Fibroblast of skin of right quadriceps (primary cell): Measurements from ENCODE around the gene FBP1.

Experiments used
- DNase-seq: peaks from one replicate; pipeline ENCODE4 v3.0.0-alpha.2; 2013

FBP1 gene

DNA sequence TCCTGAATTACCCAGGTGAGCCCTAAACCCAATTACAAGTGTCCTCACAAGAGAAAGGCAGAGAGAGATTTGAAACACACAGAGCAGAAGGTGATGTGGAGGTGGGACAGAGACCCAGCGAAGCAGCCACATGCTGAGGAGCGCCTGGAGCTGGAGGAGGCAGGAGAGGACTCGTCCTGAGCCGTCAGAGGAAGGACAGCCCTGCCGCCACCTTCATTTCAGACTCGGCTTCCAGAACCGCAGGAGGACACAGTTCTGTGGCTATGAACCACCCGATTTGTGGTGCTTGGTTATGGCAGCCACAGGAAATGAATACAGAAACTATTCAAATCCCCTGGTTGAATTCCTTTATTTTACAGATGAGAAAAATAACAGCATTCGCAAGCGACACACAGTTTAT lies 16.4 kb upstream of the FBP1 start:
- DNase-seq, result no peak

DNA sequence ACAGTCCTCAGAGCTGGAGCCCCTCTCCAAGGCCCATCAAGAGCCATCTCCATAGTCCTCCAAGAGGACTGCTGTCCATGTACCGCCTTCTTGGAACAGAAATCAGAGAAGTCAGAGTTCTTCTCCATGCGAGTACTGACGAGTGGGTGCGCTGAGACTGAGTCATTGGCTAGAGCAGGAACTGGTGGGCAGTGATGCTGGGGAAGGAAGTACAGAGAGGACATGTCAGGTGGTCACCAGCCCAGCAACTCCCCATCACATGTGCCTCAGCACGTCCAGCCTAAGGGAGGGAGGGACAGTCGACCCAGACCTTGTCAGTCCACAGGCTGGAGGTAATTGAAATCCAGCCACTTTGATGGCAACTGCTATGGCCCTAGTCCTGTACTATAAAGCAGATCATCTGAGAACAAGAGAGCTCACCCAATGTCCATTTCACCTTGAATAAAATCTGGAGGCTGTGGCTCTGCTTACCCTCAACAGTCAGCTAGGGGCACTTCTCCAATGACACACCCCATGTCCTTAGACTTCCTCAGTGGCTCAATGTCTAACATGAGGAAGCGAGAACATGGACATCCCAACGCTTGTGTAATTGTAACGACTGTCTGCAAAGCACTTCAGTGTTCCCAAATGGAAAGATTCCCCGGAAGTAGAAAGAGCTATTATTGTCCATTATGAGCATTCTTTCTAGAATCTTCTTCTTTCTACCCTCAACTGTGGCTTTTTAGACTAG lies 15.0 kb upstream of the FBP1 start:
- DNase-seq, result no peak

DNA sequence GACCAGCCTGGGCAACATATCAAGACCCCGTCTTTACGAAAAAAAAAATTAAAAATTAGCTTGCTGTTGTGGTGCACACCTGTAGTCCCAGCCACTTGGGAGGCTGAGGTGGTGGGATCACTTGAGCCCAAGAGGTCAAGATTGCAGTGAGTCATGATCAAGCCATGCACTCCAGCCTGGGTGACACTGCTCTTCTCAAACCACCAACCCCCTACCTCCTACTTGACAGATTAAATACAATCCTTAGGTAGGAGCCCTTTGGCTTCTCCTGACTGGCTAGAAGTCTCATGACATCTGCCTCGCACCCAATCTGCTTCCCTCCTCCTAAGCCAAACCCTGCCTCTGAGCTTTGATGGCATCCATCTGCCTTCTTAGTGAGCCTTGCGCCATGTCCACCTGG lies 11.6 kb upstream of the FBP1 start:
- no peak for DNase-seq

DNA sequence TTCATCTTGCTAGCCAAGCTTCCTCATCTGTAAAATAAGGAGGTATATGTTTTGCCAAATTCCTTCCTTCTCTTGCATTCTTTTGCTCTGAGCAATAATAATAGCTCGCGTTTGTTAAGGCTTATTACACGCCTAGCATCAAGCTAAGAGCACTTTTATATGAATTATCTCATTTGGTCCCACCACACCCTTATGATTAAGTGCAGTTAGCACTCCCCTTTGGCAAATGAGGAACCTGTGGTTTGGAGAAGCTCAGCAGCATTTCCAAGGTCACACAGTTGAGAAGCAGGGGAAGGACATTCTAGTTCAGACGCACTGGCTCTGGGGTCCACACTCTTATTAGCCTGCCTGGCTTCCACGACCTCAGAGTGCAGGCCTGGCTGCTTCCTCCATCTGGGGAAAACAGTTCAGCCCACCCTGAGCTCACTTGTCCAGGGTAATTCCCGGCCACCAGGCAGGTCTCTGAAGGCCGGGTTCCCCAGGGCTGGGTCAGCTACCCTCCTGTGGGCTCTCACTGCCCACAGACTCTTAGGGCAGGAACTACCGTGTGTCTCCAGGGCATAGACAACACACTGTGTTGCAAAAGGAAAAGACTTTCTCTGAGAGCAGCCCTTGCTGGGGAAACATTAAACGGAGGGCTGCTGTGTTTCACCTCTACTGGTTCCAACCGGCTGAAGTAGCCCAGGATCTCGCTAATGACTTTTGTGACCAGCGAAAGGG lies 9.9 kb upstream of the FBP1 start:
- peak; percentile 60 for DNase-seq

- no peak for DNase-seq
These were observed 8.9 kb upstream of the FBP1 start for GRCh38 chr9:94648185-94648584.

- no peak for DNase-seq
These were observed 6.6 kb upstream of the FBP1 start for GRCh38 chr9:94645901-94646300.

DNA sequence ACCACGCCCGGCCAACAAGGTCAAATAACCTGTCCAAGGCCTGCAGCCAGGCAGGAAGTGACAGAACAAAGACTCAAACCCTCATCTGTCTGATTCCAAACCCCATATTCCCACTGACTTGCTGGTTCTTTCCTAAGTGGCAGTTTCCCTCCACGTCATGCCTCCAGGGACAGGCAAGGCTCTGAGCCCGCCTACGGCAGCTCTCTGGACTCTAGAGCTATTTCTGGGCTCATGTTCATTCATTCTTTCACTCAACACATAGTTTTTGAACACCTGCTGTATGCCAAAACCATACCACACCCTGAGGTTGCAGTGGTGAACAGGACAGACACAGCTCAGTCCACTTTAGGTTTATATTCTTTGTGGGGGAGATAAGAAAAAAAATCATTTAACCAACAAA lies 5.2 kb upstream of the FBP1 start:
- no peak for DNase-seq

DNA sequence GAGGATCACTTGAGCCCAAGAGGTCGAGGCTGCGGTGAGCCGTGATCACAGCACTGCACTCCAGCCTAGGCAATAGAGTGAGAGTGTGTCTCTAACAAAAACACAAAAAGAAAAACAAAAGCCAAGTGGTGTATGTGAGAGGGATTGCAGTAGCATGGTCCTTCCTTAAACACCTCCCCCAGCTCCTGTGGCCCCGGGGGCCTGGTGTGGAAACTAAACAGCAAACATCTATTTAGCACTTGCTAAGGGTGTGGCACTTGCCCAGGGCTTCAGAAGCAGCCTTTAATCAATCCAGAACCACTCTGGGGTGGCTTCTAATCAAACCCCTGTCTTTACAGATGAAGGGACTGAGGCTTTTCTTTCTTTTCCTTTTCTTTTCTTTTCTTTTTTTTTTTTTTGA lies 4.4 kb upstream of the FBP1 start:
- DNase-seq, result no peak

- no peak for DNase-seq
These were observed 3.9 kb upstream of the FBP1 start for GRCh38 chr9:94643176-94643575.

GRCh38 chr9:94642501-94642900 lies 3.2 kb upstream of the FBP1 start:
- no peak for DNase-seq

- DNase-seq, result no peak
These were observed 670 bp upstream of the FBP1 start for GRCh38 chr9:94639999-94640376.

- DNase-seq, result no peak
These were observed 820 bp downstream of the FBP1 start for GRCh38 chr9:94638335-94639060.

GRCh38 chr9:94632737-94633136 lies 6.6 kb downstream of the FBP1 start:
- DNase-seq, result no peak

GRCh38 chr9:94631599-94631998 lies 7.7 kb downstream of the FBP1 start:
- DNase-seq, result no peak

DNA sequence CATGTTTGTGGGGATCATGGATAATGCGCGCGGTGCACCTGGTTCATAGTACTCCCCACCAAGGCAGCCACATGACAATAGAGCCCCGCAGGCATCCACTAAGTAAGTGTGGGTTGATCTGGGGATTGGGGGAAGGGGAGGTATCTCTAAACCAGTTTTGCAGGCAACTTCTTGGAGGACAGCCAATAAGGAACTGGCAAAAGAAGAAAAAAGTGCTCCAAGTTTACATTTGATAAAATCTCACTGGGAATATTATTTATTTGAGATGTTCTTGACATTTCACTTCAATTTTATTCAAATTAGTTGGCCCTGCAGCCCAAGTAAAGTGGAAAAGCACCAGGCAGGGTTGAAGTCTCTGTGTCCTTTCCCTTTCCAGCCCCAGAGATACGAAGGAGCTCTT lies 8.5 kb downstream of the FBP1 start:
- no peak for DNase-seq

GRCh38 chr9:94630281-94630680 lies 9.0 kb downstream of the FBP1 start:
- DNase-seq, result no peak

DNA sequence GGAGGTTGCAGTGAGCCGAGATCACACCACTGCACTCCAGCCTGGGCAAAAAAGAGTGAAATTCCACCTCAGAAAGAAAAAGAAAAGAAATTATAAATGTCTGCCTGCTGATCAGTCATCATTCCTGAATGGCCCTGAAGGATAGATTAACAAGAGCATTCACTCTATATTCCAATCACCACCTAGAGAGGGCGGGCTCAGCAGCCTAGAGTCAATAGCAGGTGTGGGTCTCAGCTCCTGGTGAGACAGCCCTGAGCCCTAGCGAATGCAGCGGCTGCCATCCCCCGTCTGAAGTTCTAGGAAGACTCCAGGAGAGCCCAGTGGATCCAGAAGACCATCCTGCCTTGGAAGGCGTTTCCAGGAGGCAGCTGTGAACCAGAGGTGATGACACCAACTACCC lies 12.0 kb downstream of the FBP1 start:
- no peak for DNase-seq

DNA sequence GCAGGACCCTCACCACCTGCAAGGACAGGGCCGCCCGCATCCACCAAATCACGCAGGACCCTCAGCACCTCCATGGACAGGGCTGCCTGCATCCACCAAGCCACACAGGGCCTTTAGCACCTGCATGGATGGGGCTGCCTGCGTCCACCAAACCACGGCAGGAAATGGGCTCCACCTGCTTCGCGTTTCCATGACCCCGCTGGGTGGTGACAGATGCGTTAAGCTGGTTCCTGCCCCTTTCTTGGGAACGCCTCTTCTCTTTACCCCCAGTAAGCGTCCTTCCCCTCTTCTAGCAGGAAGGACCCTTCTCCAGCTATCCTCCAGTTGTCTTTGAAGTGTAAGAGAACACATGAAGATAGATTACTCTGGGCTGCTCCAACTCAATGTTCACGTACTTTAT lies 13.5 kb downstream of the FBP1 start:
- no peak for DNase-seq

DNA sequence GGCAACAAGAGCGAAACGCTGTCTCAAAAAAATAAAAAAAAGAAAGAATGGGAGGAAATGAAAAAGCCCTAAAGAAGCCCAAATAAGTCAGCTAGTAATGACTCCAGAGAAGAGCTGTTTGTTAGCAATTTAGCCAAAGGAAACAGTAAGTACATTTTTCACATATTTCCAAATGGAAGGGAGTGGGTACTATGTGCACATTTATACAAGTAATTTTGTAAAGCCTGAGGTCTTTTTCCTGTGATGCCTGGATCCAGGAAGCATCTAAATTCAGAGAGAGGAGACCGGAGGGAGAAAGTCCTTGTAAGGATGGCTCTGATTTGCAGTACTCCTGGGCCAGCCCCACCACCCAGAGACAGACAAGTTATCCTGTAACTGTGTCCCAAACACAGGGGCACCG lies 14.7 kb downstream of the FBP1 start:
- no peak for DNase-seq

- no peak for DNase-seq
These were observed 16.1 kb downstream of the FBP1 start for GRCh38 chr9:94623253-94623652.

DNA sequence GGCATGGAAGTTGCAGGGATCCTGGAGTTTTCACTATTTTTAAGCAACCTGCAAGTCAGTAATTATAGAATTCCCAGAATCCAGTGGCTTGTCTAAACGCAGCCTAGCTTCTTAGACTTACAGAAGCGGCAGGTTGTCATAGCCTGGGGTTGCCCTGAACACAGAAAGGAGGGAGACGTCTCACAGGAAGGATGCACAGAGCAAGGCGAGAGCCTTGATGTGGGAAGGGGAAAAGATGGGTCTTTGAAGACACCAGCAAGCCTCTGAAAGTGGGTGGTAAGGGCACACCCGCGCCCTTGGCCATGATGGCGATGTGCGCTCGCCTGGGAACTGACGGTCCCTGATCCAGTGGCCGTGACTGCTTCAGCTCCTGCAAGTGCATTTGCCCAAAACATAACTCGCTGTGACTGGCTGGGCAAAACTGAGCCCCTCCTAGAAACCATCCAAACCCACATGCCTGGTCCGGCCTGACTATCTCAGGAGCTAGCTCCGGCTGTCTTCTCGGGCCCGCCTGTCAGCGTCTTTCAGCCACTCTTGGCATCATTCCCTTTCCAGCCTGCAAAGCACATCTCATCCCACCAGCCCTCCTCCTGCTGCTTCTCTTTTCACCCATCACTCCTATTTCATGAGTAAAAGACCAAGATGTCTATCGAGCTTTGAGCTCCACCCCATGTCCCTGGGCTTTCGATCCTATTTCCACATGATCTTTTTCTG lies 17.1 kb downstream of the FBP1 start:
- no peak for DNase-seq

DNA sequence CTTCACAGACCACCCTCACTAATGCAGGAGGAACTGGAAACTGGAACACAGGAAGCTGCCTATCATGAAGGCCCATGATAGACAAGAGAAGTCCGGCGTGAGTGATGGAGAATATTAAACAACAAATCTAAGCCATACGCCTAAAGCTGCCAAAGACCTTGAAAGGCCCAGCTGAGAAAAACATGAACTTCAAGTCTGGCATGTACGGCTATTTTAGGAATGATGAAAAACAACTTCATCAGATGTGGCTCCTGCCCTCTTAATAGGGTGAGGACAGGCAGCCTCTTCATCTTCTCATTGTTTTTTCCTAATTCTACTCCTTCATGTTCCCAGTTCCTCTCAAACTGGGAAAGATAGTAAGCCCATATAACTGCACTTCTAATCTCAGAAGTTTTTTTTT lies 20.3 kb downstream of the FBP1 start:
- DNase-seq, result no peak

DNA sequence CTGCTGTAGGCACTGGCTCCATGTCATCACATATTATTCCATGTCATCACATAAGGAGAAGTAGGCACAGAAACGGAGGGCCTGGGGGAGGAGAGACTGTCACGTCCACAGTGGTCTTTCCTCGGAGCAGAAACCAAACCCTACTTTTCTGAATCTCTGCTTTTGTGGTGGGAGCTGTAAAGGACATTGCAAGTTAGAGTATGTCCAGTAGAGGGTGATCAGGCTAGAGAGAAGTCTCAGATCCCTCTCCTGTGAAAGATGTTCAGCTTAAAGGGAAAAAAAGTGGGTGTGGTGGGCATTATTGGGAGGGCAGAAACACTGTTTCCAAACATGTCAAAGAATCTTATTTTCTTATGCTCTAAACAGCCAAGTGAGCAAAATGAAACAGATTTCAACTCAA lies 26.3 kb downstream of the FBP1 start:
- no peak for DNase-seq

DNA sequence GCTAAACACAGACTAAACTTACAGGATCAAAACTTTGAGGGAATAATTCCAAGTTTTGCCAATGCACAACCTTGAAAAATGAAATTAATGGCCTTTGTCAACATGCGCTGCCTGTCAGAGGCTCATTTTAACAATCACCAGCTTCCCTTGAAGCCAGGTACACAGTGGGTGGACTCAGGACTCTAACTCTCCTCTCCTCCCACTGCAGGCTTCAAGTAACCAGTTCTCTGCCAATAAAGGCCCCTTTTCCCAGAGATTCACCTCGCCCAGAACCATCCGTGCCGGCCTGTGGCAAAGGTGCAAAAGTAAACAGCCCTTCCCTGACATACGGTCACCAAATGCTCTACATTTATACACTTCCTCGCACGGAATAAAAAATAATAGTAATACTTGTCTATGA lies 27.2 kb downstream of the FBP1 start:
- DNase-seq, result no peak
